GM23248 (cell line): Measurements from ENCODE around the gene TSPAN17.

Experiments used
- EZH2 ChIP-seq: fragments of 200-600 bp; sonication (generic); IDR thresholded peaks from 2 replicates; pipeline ENCODE4 v1.6.1; 2018; ENCODE audit warnings: antibody characterized with exemption, mild to moderate bottlenecking; ENCODE audit not compliant: insufficient read depth, poor library complexity, severe bottlenecking
- EZH2phosphoT487 ChIP-seq: fragments of 200-600 bp; sonication (generic); IDR thresholded peaks from 2 replicates; pipeline ENCODE4 v1.6.1; 2018; ENCODE audit warnings: antibody characterized with exemption, moderate library complexity, mild to moderate bottlenecking, low read depth; ENCODE audit not compliant: insufficient read depth

- no peak for TF ChIP-seq EZH2
- no peak for TF ChIP-seq EZH2phosphoT487
Measured at GRCh38 chr5:176609724-176610434, 37.4 kb upstream of the TSPAN17 start, which contains the start of gene GPRIN1.
